ENCODE results near the gene P3H4.
"Not testable (repeated sequence)": the region's sequence is repeated elsewhere in the genome, so short reads cannot be mapped to it uniquely, and the experiment has no call there.

Gene P3H4

GRCh38 chr17:41784207-41784744, 27.5 kb downstream of the P3H4 start:
- no peak for TF ChIP-seq CTCF (IDR thresholded peaks at IDR 0.05; ENCODE audit: insufficient read depth, missing control alignments)
- FAIRE-seq (no peak), DNase-seq (ENCODE audit: insufficient read length, low spot score) (peak; percentile 55)

GRCh38 chr17:41782142-41782541, 29.6 kb downstream of the P3H4 start:
- no peak for DNase-seq (ENCODE audit: insufficient read length, low spot score)
- no peak for TF ChIP-seq CTCF (IDR thresholded peaks at IDR 0.05; ENCODE audit: insufficient read depth, missing control alignments)
- no peak for FAIRE-seq

DNA sequence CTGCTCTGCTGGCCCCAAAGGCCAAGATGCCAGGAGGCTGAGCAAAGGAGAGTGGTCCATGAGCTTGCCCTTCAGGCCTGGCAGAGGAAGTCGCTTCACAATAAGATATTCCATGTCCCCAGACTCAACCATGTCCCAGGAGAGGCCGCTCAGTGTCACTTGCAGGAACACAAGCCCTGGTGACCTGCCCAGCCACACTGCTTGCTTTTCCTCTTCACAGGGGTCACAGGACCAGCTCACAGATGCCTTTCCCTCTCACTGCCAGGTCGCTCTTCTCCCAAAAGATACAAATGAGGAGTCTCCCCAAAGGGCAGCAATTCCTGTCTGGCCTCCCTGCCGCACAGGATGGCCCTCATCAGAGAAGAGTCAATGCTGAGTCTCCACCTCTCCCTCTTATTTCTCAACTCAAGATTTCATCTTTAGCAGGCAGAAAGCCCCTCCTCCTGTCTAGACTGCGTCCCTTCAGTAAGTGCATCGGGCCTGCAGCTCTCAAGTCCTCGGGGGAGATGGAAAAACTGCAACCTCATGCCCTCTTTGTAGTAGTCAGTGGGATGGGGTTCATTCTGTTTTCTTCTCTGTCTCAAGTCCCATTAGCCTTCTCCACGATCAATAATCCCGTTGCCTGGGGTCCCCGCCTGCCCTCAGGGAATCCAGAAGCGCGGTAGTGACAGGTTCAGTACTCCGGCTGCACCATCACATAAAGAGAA, 30.2 kb downstream of the P3H4 start:
- DNase-seq (ENCODE audit: insufficient read length, low spot score) (no peak), FAIRE-seq (no peak)
- no peak for TF ChIP-seq CTCF (IDR thresholded peaks at IDR 0.05; ENCODE audit: insufficient read depth, missing control alignments)

DNA sequence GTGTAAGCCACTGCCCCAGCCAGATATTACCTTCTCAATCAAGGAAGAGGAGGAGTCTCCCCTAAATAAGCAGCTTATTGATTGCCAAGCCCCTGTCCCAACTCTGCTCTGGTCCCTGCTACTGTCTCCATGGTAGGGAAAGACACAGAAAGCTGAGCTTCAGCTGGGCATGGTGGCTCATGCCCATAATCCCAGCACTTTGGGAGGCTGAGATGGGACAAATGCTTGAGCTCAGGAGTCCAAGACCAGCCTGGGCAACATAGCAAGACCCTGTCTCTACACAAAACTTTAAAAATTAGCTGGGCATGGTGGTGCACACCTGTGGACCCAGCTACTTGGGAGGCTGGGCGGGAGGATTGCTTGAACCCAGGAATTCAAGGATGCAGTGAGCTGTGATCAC, 31.8 kb downstream of the P3H4 start:
- no peak for TF ChIP-seq CTCF (IDR thresholded peaks at IDR 0.05; ENCODE audit: insufficient read depth, missing control alignments)
- no peak for FAIRE-seq

DNA sequence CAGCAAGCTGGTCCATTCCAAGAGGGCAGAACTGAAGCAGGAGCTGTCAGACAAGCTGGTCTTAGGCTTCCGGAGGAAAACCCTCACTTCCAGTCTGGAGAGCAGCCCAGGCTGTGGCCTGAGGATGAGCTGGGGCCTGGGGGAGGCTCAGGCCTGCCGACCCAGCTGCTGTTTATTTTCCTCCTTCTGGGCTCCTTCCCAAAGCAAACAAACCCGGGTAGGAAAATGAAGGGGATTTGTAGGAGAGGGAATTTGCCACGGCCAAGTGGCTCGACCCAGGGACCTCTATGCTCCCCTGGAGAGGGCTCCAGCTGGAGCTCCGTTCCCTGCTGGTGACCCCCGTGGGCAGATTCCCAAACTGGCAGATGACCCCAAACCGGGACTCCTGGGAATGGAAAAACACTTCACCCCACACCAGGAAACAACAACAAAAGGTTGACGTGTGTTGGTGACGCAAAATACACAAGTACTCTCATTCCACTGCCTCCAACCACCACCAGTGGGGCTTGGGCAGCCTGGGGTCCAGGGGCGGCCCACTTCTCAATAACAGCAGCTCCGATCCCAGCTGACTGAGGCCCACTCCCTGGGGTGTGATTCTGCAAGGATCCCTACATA, 34.1 kb downstream of the P3H4 start:
- DNase-seq (ENCODE audit: insufficient read length, low spot score): no peak
- FAIRE-seq: no peak
- no peak for TF ChIP-seq CTCF (IDR thresholded peaks at IDR 0.05; ENCODE audit: insufficient read depth, missing control alignments)

More for the DNA sequence above, 31.8 kb downstream of the P3H4 start:
- no peak for DNase-seq (ENCODE audit: insufficient read length, low spot score)

GRCh38 chr17:41777157-41777573, 34.6 kb downstream of the P3H4 start:
- FAIRE-seq (no peak), DNase-seq (ENCODE audit: insufficient read length, low spot score) (no peak)

DNA sequence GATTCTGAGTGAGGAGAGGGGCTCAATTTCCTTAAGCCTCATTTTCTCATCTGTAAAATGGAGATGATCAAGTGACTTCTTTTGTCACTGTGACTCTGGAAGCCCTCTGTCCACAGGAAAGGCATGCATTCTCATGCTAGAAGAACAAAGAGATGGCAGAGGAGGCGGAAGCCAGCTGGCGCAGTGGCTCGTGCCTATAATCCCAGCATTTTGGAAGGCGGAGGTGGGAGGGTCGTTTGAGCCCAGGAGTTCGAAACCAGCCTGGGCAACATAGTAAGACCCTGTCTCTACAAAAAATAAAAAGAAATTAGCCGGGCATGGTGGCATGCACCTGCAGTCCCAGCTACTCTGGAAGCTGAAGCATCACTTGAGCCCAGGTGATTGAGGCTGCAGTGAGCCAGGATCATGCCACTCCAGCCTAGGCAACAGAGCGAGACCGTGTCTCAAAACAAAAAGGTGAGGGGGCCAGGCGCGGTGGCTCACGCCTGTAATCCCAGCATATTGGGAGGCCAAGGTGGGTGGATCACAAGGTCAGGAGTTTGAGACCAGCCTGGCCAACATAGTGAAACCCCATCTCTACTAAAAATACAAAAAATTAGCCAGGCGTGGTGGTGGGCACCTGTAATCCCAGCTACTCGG, 35.4 kb downstream of the P3H4 start:
- FAIRE-seq; DNase-seq (ENCODE audit: insufficient read length, low spot score): not testable (repeated sequence)

More at GRCh38 chr17:41777157-41777573, 34.6 kb downstream of the P3H4 start:
- TF ChIP-seq CTCF (IDR thresholded peaks at IDR 0.05; ENCODE audit: insufficient read depth, missing control alignments): no peak

All from D721Med (cell line).